Fibroblast of skin of back (primary cell): Measurements from ENCODE around the gene TBXAS1.

Source experiments
- DNase-seq: peaks from one replicate; pipeline ENCODE4 v3.0.0-alpha.2; 2013

TBXAS1 gene

DNA sequence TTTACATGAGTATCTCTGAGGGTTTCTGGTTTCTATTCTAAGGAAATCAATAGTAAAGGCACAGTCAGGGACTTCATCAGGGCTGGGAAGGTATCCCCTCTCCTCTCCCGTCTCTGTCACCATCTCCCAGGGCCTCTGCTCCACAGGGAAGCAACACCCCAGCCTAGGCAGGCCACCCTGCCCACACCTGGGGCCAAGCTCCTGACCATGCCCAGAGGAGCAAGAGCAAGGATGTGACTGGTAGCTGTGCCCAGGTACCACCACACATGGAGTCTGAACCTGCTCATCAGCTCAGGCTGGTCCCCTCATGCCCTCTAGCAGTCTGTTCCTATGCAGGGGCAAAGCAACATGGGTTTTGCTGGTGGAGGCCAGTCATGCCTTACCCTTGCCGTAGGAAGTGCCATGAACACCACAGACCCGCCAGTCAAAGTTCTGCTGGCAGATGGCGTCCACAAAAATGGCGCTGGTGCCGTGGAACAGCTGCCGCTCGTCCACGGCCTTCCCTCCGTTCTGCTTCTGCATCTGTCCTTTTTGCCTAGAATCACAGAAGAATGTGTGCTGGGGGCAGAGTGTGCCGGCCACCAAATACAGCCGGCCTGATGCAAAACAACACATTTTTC is 196.9 kb downstream of the TBXAS1 start:
- no peak for DNase-seq

DNA sequence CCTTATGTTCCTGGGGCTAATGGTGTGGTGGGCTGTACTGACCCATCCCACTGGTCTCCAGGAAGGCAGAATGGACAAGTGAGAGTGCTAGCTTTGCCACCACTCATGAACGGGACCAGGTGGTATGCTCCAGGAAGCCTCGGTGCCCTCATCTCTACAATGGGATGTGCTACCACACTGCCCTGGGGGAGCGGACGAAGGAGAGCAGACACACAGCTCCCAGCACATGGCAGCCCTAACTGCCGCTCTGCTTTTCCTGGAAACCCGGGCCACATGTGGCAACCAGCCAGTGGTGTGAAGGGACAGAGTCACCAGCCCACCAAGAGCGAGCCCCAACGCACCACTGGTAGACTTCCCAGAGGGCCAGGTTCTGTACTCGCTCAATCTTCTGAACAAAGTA is 197.9 kb downstream of the TBXAS1 start:
- no peak for DNase-seq

DNA sequence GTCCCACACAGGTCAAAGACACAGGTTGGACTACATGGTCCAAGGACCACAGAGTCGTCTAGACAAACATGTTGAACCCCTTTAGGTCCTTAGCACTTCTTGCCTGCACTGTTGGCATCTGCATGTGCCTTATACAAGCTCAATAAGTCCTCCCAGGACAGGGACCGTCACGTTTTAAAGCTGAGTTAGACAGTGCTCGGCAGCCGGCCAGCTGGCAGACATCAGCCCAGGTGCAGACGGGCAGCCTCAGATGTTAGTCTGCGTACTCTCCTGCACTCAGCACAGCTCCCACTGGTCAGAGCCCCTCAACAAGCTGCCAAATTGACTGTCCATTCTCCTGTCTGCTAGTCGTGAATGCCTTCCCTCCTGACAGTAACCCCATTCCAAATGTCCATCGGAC is 198.8 kb downstream of the TBXAS1 start:
- DNase-seq = no peak

DNA sequence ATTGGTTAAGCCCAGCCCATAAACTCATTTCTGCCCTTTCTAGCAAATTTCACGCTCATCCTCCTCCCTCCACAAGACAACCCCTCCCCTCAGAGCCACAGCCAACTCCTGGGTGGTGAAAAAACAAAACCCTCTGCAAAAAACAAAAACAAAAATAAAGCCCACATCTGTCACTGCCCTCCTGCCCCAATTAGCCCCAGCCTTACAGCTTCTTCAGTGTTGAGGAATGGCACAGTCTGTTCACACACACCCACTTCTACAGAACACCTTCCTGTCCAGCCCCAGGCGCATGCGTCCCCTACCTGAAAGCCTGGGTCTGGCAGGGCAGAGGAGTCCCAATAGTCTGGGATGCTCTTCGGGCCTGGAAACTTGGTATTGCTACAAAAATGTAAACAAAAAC is 199.2 kb downstream of the TBXAS1 start:
- DNase-seq = no peak

DNA sequence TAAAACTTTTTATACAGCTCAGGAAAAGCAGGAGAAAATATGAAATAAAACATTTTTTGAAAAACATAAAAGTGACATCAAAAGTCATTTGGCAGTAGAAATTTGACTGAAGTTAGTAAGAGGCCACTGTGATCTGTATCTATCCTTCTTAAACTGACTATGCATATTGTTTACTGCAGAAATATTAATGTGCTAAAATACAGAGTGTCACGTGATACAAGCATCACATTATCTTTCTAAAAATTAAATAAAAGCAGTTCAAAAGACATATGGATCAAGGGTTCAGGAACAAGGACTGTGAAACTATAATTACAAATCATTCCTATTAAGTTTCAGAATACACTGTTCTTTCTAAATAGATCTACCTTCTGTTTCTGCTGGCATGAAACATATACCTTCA is 200.0 kb downstream of the TBXAS1 start:
- DNase-seq = no peak

DNA sequence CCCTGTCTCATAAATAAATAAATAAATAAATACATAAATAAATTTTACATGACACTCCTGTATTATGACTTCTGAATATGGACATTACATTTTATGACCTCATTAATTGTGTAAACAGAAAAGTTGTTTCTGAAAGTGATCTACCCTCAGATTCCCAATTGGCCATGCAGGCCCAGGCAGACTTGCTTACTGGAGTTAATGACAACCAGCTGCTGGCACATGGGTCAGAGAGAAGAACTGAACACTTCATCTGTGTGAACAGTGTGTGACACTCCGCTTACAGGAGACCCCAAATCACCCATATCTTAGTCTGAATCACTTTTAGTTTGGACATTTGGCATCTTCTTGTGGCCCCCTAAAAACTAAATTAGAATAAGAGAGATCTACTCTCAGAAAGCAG is 202.3 kb downstream of the TBXAS1 start:
- DNase-seq = no peak

DNA sequence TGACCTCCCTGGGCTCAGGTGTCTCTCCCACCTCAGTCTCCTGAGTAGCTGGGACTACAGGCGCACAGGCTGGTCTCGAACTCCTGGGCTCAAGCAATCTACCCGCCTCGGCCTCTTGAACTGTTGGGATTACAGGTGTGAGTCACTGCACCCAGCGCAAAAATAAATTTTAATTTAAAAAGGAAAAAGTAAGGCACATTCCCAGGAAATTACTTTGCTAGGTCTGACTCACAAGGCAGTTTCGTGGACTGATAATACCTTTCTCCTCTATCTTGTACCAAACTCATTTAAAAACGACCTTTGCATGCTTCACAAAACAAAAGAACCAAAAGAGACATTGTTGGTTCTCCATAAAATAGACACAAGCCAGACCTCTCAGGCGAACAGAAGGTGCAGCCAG is 204.0 kb downstream of the TBXAS1 start:
- peak; percentile 24 for DNase-seq

DNA sequence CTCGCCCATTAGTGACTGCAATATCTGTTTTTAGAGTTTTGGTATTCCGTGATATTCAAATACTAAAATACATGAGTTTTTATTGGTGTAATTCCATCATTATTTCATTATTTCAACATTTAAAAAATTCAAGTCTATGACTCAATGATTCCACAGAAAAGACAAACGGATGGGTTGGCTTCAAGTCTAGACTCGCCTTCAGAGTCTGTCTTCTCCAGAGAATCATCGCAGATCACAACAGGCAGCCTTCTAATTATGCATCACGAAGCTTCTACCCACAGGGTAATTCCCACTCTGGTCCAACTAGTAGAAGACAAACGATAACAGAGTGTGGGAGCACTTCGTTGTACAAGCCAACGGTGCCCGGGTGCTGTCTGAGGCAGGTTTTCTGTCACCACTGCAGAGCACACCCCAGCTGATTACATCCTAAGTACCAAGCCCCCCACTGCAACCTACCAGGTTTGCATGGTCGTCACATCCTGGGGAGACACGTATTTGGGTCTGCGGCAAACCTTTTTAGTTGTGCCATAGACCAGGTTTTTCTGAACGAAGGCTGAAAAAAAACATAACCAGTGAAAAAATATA is 204.8 kb downstream of the TBXAS1 start:
- peak; percentile 32 for DNase-seq

DNA sequence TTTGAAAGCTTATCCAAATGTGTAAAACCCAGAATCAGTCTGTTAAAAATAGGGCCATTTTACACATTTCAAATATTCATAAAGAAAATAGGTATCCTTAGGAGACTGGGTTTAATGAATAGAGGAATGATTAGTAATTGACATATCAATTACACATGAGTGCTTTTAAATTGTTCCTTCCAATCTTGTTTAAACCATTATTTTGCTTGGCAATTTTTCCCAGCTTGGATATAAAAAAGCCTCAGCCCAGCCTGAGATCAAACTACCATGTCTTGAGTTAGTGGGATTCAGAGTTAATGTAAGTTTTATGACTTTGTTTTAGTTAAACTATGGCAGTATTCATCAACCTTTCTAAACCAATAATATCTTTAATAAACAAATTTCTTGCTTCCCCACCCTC is 205.4 kb downstream of the TBXAS1 start:
- no peak for DNase-seq

DNA sequence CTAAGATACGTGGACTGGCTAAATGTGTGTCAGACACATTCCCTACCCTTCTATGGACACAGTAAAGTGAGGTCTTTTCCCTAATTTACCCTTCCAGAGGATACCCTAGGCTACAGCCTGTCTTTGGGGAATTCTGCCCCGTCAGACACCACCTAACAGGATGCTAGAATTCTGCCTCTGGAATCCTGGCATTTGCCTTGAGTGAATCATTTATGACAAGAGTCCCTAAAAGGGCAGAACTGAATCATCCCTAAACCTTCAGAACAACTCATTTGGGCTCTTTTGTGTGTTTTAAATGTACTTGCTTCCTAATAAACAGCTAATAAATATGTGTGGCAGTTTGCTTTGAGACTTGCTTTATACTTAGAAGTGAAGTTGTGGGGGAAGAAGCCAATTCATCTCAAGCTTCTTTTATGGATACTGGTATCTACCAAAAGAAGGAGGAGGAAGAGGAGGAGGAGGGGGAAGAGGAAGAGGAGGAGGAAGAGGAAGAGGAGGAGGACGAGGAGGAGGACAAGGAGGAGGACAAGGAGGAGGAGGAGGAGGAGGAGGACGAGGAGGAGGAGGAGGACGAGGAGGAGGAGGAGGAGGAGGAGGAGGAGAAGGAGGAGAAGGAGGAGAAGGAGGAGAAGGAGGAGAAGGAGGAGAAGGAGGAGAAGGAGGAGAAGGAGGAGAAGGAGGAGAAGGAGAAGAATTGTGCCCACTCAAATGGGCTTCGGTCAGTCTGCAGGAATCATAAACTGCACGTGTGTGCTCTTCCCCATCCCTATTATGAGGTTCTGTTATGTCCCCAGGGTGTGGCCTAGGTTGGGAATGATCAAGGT is 206.5 kb downstream of the TBXAS1 start:
- DNase-seq = peak; percentile 92

DNA sequence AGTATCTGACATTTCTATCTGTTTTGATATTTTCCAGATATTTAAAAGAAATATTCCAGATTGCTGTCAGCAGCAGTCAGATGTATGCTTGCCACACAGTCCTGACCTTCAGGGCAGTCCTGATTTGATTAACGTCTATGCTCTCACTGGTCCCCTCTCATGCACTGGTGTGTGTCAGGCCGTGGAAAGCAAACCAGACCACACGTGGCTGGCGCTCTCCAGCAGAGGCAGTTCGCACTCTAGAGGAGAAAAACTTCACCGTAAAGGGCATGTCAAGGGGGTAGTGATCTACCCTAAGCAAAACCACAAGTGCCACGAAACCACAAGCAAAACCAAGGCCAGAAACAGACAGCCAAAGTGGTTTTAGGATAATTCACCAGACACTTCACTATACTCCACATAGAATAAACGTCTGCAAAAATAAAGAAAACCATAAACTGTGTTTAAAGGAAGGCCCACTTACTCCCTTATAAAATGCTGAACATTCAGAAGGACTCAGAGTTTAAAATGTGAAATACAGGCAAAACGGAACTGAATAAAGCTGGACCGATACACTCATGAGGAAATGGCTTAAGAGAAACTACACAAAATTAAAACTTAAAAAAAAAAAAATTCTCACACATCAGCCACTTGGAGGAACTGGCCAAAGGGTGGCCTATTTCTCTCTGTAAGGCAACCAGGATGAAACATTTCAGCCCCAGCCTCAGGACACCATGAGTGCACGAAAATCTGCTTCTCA is 207.3 kb downstream of the TBXAS1 start:
- peak; percentile 25 for DNase-seq

DNA sequence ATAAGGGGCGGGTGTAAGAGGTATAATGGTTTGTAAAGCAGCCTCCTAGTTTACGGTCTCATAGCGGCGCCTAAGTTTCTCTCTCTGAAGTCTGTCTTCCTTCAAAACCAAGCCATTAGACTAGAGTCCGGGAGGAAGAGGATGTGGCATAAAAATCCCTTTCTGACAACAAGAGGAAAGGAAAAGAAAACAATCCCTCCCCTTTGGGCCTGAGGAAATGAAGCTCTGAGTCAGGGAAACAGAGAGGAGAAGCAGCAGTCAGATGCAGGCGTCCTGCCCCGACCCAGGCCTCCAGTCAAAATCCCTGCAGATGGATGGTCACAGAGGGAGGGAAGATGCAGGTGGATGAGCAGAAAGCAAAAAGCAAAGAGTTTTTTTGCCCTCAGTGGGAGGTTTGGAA is 210.0 kb downstream of the TBXAS1 start:
- peak; percentile 46 for DNase-seq

DNA sequence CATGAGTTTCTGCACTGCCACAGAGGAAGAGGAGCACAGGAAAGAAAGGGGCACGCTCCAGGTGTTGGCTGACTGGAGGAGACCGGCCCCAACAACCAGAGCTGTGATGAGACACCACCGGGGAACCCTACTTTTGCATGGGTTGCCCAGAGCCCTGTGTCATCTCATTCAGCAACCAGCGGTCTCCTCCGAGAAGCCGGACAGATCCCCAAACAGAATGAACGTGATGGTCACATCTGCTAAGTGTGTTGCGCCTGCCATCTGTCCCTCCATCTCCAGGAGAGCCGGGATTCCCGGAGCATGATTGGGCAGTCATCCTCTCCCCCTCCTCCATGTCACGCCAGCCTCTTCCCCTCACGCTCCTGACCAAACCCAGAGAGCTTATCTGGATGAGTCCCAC is 210.8 kb downstream of the TBXAS1 start:
- DNase-seq = no peak

DNA sequence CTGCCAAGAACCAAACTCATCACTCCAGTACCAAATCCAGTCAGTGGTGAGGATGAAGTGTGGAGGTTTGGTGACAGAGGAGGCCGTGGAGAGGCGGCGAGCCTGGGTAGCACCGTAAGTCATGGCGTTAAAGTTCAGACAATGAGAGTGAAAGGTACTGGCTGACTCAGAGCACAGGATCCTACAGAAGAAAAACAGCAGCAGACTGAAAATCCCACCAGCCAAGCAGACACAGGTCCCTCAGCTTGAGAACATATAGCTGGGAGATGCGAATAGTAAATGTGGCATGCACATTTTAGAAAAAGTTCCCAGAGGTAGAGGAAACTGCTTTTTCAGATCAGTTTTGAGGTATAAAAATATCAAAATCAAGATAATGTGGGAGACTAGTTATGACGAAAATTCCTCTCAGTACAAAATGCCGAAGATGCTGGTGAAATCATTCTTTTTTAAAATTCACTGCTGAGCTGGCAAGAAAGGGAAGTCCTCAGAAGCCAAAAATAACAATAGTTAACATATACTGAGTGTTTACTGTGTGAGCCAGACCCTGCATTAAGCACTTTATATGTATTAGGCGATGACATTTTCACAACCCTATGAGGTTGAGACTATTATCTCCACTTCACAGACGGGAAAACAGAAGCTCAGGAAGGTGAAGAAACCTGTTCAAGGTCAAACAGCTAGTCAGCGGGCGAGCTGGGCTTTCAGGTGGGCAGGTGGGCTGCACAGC is 212.8 kb downstream of the TBXAS1 start:
- peak; percentile 81 for DNase-seq

DNA sequence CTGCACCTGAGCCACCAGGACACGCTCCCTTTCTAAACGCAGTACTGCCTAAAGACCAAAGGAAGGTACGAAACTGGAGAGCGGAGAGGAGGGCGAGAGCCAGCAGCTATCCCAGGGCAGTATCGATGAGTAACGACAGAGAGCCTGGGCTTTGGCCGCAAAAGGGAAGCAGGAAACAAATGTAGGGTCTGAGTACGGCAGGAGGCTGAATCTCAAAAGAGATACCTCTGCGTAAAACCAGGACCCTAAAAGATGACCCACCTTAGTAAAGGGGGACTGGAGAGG is 213.3 kb downstream of the TBXAS1 start:
- DNase-seq = no peak

DNA sequence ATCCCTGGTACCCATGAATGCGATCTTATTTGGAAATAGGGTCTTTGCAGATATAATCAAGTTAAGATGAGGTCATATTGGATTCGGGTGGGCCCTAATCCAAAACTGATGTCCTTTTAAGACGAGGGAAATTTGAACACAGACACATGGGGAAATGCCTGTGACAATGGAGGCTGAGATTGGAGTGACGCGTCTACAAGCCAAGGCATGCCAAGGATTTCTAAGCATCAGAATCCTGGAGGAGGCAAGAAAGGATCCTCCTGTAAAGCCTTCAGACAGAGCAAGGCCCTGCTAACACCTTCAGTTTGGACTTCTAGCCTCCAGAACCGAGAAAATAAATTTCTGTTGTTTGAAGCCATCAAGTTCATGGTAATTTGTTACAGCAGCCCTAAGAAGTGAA is 215.2 kb downstream of the TBXAS1 start:
- no peak for DNase-seq

DNA sequence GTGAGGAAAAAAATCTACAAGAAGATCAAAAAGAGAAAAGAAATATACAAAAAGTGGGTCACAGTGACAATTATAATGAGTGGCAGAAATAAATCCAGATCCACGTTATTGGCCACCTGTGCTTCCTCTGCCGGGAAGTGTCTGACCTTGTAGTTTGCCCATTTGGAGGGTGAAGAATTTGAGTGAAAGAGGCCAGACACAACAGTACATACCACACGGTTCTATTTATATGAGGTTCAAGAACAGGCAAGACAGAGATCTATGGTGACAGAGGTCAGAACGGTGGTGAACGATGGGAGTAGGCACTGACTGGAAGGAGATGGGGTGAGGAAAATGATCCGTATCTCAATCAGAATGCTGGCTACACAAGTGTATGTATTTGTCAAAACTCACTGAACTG is 216.6 kb downstream of the TBXAS1 start:
- DNase-seq = no peak

DNA sequence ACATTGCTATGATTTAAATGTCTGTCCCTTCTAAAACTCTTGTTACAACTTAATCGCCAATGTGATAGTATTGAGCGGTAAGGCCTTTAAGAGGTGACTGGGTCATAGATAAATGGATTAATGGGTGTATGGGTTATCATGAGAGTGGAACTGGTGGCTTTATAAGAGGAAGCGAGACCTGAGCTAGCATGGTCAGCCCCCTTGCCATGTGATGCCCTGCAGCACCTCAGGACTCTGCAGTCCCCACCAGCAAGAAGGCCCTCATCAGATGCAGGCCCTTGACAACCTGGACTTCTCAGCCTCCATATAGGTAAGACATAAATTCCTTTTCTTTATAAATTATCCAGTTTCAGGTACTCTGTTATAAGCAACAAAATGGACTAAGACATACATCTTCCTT is 218.1 kb downstream of the TBXAS1 start:
- no peak for DNase-seq

DNA sequence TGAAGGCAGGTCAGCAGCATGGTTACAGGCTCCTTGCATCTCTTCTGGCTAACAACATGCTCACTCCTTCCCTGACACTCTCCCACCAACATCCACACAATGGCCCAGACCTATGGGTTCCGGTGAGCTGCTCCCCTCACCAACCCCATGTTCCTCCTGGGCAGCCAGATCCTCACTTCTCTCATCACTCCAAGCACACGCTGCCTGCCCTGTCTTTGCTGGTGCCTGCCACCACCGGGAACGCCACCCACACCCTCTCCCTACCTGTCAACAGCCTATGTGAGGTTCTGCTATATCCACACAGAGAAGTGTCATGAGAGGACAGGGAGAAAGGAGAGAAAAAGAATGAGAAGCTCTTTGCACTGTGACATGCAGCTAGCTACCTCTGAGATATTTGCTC is 219.1 kb downstream of the TBXAS1 start:
- DNase-seq = no peak

DNA sequence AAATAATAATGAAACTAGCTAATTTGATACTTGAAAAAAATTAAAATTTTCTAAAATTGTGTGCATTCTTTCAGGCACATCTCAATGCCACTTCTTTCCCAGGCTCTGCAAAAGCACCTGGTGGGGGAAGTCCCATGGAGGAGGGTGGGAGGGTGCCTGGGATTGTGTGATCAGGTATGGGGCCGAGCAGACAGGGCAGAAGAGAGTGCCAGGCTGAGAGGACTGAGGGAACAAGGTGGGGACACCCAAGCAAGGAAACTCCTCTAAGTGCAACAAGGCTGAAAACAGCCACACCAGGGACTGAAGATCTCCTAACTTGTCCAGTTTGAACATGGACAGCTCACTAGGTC is 219.9 kb downstream of the TBXAS1 start:
- no peak for DNase-seq

DNA sequence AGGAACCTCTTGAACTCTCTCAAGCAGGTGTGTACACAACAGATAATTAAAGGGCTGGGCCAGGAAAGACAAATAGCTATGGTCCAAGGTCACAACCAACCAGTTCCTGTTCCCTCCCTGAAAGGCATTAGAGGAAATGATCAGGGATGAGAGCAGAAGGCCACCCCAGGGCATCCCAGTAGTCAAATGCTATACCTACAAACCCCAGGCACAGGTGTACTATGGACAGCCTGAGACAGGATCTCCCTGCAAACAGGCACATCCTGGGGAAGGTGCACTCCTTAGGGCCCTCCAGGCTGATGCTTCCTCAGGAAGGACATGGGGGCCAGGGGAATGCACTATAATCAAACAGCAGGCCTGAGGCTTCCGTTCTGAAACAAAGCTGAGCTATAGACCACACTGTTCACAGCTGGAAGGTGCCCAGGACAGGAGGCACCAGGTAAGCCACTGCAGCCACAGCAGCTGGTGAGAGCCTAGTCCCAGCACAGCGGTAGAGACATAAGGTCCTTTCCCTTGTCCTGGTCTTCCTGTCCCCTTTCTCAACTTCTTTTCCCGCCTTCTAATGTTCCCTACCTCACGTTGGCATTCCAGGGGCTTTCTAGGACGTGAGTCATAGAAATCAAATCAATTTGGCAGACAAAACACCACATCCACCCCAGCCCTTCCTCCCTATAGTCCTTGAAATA is 220.4 kb downstream of the TBXAS1 start:
- peak; percentile 72 for DNase-seq

DNA sequence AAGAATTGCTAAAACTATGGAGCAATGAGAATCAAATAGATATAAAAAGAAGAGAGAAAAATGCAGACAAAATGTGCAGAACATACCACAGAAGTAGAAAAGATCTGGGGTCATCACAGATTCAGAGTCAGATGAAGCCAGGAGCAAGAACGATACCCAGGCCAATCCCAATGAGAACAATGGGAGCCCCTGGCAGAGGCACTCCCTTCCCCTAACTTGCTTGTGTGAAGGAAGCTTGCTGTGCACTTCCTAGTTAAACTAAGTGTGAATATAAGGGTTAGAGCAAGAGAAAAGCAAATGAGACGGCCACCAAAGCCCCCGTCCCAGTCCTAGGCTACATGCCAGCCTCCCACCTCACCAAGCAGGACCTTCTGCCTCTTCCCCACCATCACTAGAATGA is 221.0 kb downstream of the TBXAS1 start:
- DNase-seq = no peak
